ENCODE results near the gene OR9Q1. TPM values are rescaled to one million over a fixed set of nuclear protein-coding genes. Genes with fewer than 3 reads are reported as not detected.

OR9Q1 gene
- total RNA-seq, 2 experiments from 2014 or later, result not detected

DNA sequence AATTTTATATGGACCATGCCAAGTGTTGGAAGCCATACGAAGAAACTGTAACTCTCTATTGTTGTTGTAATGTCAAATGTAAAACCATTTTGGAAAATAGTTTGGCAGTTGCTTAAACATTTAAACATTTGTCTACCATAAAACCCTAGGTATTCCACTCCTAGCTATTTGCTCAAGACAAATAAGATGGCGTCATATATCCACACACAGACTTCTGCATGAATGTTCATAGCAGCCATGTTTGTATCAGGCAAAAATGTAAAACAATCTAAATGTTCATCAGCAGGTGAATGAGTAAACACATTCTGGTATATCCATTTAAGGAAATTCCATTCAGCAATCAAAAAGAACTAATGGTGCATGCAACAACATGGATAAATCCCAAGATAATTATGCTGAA, 73.8 kb downstream of the OR9Q1 start:
- Histone ChIP-seq H4K20me1 (ENCODE audit: insufficient read depth, low read length) (no peaks in the 10 kb centered on the region), H3K27ac (ENCODE audit: low read depth, low read length, poor library complexity, severe bottlenecking) (no peak overlapping the region), H3K9me3 (ENCODE audit: low read length) (no peaks in the 10 kb centered on the region), H3K36me3 (ENCODE audit: insufficient read depth, low read length) (no peaks in the 10 kb centered on the region), H3K79me2 (ENCODE audit: insufficient read depth, low read depth, low read length) (no peaks in the 10 kb centered on the region), H3K4me3 (ENCODE audit: low read depth, low read length, poor library complexity, severe bottlenecking) (no peak overlapping the region), H3K4me2 (ENCODE audit: low read length) (no peak overlapping the region), H2AFZ (ENCODE audit: low read length) (no peak overlapping the region), H3K4me1 (ENCODE audit: insufficient read depth, low read length, poor library complexity, severe bottlenecking) (no peaks in the 10 kb centered on the region), H3K9me2 (ENCODE audit: insufficient read depth, low read length) (no peaks in the 10 kb centered on the region)
- POLR2A ChIA-PET, result interaction anchor here (1.1 kb wide), 1 partner anchor 18 kb away, joined by 3 read pairs; no protein-coding TSS in a partner anchor
- no peak for TF ChIP-seq EZH2phosphoT487 (IDR thresholded peaks at IDR 0.05; ENCODE audit: borderline replicate concordance, low read depth, low read length)
- no peak for TF ChIP-seq CTCF (conservative IDR thresholded peaks at IDR 0.05; ENCODE audit: low read length)
- no peak for DNase-seq (ENCODE audit: low spot score)
- BruUV-seq (replicated peaks), result no TSS peak
- intact Hi-C loops (cut with micrococcal nuclease; ENCODE audit: unreplicated experiment), result no loop called here
- CTCF ChIA-PET (ENCODE audit: unreplicated experiment), result no interaction called here

- H2AFZ ChIP-seq (ENCODE audit: low read length), result no peak overlapping the region
- CTCF ChIA-PET (ENCODE audit: unreplicated experiment), result no interaction called here
- no peaks in the 10 kb centered on the region for H3K79me2 ChIP-seq (ENCODE audit: insufficient read depth, low read depth, low read length)
- TF ChIP-seq CTCF (conservative IDR thresholded peaks at IDR 0.05; ENCODE audit: low read length), result no peak
- TF ChIP-seq EZH2phosphoT487 (IDR thresholded peaks at IDR 0.05; ENCODE audit: borderline replicate concordance, low read depth, low read length), result no peak
- H3K9me2 ChIP-seq (ENCODE audit: insufficient read depth, low read length), result no peaks in the 10 kb centered on the region
- no peak for DNase-seq (ENCODE audit: low spot score)
- POLR2A ChIA-PET, result no interaction called here
- no peaks in the 10 kb centered on the region for H3K36me3 ChIP-seq (ENCODE audit: insufficient read depth, low read length)
- no peaks in the 10 kb centered on the region for H3K9me3 ChIP-seq (ENCODE audit: low read length)
- H3K4me2 ChIP-seq (ENCODE audit: low read length), result no peak overlapping the region
- no peak overlapping the region for H3K27ac ChIP-seq (ENCODE audit: low read depth, low read length, poor library complexity, severe bottlenecking)
- intact Hi-C loops (cut with micrococcal nuclease; ENCODE audit: unreplicated experiment), result no loop called here
- no peaks in the 10 kb centered on the region for H4K20me1 ChIP-seq (ENCODE audit: insufficient read depth, low read length)
- no TSS peak for BruUV-seq (replicated peaks)
- no peaks in the 10 kb centered on the region for H3K4me1 ChIP-seq (ENCODE audit: insufficient read depth, low read length, poor library complexity, severe bottlenecking)
- no peak overlapping the region for H3K4me3 ChIP-seq (ENCODE audit: low read depth, low read length, poor library complexity, severe bottlenecking)
These were observed 97.4 kb downstream of the OR9Q1 start for GRCh38 chr11:58121096-58121495.

DNA sequence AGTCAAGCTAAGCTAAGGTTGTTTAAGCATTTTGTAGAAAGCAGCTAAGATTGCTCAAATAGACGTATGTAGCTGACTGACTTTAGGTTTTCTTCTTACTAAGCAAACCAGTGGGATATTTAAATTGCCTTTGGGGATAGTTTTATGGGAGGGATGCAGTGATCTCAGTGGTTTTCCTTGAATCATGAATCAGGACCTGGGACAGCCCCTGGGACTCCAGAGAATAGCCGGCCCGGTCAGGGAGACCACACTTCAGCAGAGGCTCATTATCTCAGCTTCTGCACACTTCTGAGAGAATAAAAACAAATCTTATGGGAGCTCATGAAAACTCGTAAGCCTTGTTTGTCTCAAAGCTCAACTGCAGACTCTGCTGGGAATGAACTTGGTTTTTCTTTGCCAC, 101.8 kb downstream of the OR9Q1 start, which contains the start of gene OR9I1:
TSS of gene OR9I1 (minus strand) at position 62 of the 400 bp plus-strand sequence. CDS start 6,086 bp downstream, outside the sequence.
- H3K9me2 ChIP-seq (ENCODE audit: insufficient read depth, low read length), result no peaks in the 10 kb centered on the region
- no peak within 1 kb of the TSS for H3K4me3 ChIP-seq (ENCODE audit: low read depth, low read length, poor library complexity, severe bottlenecking)
- ChIA-PET POLR2A (interaction anchor here (0.5 to 0.6 kb wide), 2 partner anchors 86 to 94 kb away, joined by 4 to 5 read pairs; no protein-coding TSS in a partner anchor), CTCF (ENCODE audit: unreplicated experiment) (no interaction called here)
- no peaks in the 10 kb centered on the region for H3K79me2 ChIP-seq (ENCODE audit: insufficient read depth, low read depth, low read length)
- DNase-seq (ENCODE audit: low spot score), result no peak
- no peak within 1 kb of the TSS for H3K4me2 ChIP-seq (ENCODE audit: low read length)
- BruUV-seq (replicated peaks), result no TSS peak
- no peaks in the 10 kb centered on the region for H3K4me1 ChIP-seq (ENCODE audit: insufficient read depth, low read length, poor library complexity, severe bottlenecking)
- H4K20me1 ChIP-seq (ENCODE audit: insufficient read depth, low read length), result no peaks in the 10 kb centered on the region
- no peak for TF ChIP-seq EZH2phosphoT487 (IDR thresholded peaks at IDR 0.05; ENCODE audit: borderline replicate concordance, low read depth, low read length)
- TF ChIP-seq CTCF (conservative IDR thresholded peaks at IDR 0.05; ENCODE audit: low read length), result no peak
- no peak within 1 kb of the TSS for H2AFZ ChIP-seq (ENCODE audit: low read length)
- H3K36me3 ChIP-seq (ENCODE audit: insufficient read depth, low read length), result no peaks in the 10 kb centered on the region
- no peaks in the 10 kb centered on the region for H3K9me3 ChIP-seq (ENCODE audit: low read length)
- intact Hi-C loops (cut with micrococcal nuclease; ENCODE audit: unreplicated experiment), result no loop called here
- no peak within 1 kb of the TSS for H3K27ac ChIP-seq (ENCODE audit: low read depth, low read length, poor library complexity, severe bottlenecking)

Data from OCI-LY7 (cell line).